K562 (cell line): Measurements from ENCODE around the gene PPP1R14D. TPM values are rescaled to one million over a fixed set of nuclear protein-coding genes. Genes with fewer than 3 reads are reported as not detected.

ENCODE experiments used
- BRCA1 ChIP-seq, 2 experiments: fragments of 450-650 bp in 1 of 2; sonication (generic) in 1 of 2; formaldehyde crosslinking in 1 of 2; IDR thresholded peaks; 2 replicates each; pipeline versions ENCODE4 v1.5.0 to v1.6.1; 2017 to 2020; ENCODE audit warnings: mild to moderate bottlenecking in 1 of 2, missing genetic modification reagents in 1 of 2
- E2F5 ChIP-seq: sonication (generic); formaldehyde crosslinking; IDR thresholded peaks from 2 replicates; pipeline ENCODE4 v1.8.0; 2022; ENCODE audit warnings: mild to moderate bottlenecking, missing genetic modification reagents
- FOXA1 ChIP-seq: fragments of 450-650 bp; IDR thresholded peaks from 2 replicates; pipeline ENCODE4 v1.6.1; 2016; ENCODE audit warnings: mild to moderate bottlenecking, borderline replicate concordance
- HES1 ChIP-seq: fragments of 450-650 bp; IDR thresholded peaks from 2 replicates; pipeline ENCODE4 v1.6.1; 2016; ENCODE audit warnings: low read depth, mild to moderate bottlenecking, moderate library complexity
- LARP7 ChIP-seq: fragments of 450-650 bp; IDR thresholded peaks from 2 replicates; pipeline ENCODE4 v1.6.1; 2016
- PCBP2 ChIP-seq: fragments of 200-400 bp; formaldehyde crosslinking; IDR thresholded peaks from 2 replicates; pipeline ENCODE4 v1.6.1; 2018; ENCODE audit warnings: low read length, low read depth, mild to moderate bottlenecking, moderate library complexity; ENCODE audit not compliant: poor library complexity, severe bottlenecking
- POLR3G ChIP-seq: IDR thresholded peaks from 2 replicates; pipeline ENCODE4 v1.6.1; 2011; ENCODE audit not compliant: insufficient read length, insufficient replicate concordance; ENCODE audit errors: extremely low read depth
- PTTG1 ChIP-seq: fragments of 450-650 bp; IDR thresholded peaks from 2 replicates; pipeline ENCODE4 v1.6.1; 2016; ENCODE audit warnings: low read depth, mild to moderate bottlenecking, missing genetic modification characterization, missing compliant biosample characterization
- RCOR1 ChIP-seq, 2 experiments: IDR thresholded peaks; 2 replicates each; pipeline ENCODE4 v1.6.1; 2012; ENCODE audit warnings: low read depth in 2 of 2, low read length in 2 of 2, borderline replicate concordance in 1 of 2, improper control_type of control experiment in 1 of 2
- REST ChIP-seq, 2 experiments: fragments of 450-650 bp; formaldehyde crosslinking in 1 of 2; IDR thresholded peaks; 2 replicates each; pipeline versions ENCODE4 v1.4.0 to v1.6.1; 2014 to 2020; ENCODE audit warnings: mild to moderate bottlenecking in 2 of 2, borderline replicate concordance in 1 of 2, low read depth in 1 of 2
- SNIP1 ChIP-seq: fragments of 450-650 bp; IDR thresholded peaks from 2 replicates; pipeline ENCODE4 v1.7.1; 2017; ENCODE audit warnings: low read depth, mild to moderate bottlenecking
- SPI1 ChIP-seq: IDR thresholded peaks from 2 replicates; pipeline ENCODE4 v1.6.1; 2011; ENCODE audit warnings: low read depth, low read length, control low read depth, borderline replicate concordance
- TRIM28 ChIP-seq: fragments of 450-650 bp; IDR thresholded peaks from 2 replicates; pipeline ENCODE4 v1.6.1; 2017
- ZNF217 ChIP-seq: sonication (generic); formaldehyde crosslinking; IDR thresholded peaks from 2 replicates; pipeline ENCODE4 v1.8.0; 2022; ENCODE audit warnings: mild to moderate bottlenecking, missing genetic modification reagents
- ZNF277 ChIP-seq: fragments of 250-450 bp; sonication (Bioruptor Pico); IDR thresholded peaks from 2 replicates; pipeline ENCODE4 v1.8.0; 2022; ENCODE audit warnings: inconsistent platforms, mild to moderate bottlenecking, moderate library complexity, borderline replicate concordance
- ZNF311 ChIP-seq: fragments of 250-450 bp; sonication (Bioruptor Pico); IDR thresholded peaks from 2 replicates; pipeline ENCODE4 v1.4.0; 2020; ENCODE audit warnings: mild to moderate bottlenecking, moderate library complexity
- polyA plus RNA-seq, 8 experiments: library from polyadenylated mRNA; depleted of rRNA in 4 of 8; stranded (reverse) in 5 of 8; unstranded in 3 of 8; fragments of >200 nt; fragmentation: Nextera tagmentation in 2 of 8; fragmentation: Illumina TruSeq in 1 of 8; extraction: Ambion mirVana in 2 of 8; extraction: Trizol in 1 of 8; gene quantifications; 2 replicates each; pipeline versions ENCODE4 v1.2.1 to v1.2.3, GENCODE V29; 2011 to 2014; ENCODE audit warnings: inconsistent platforms in 1 of 8, missing spikeins in 1 of 8
- total RNA-seq, 7 experiments: library from RNA; depleted of rRNA in 6 of 7; stranded (reverse); fragments of >200 nt in 6 of 7; fragmentation: Illumina TruSeq in 2 of 7; extraction: Trizol in 2 of 7; gene quantifications; 2 replicates each; pipeline versions ENCODE4 v1.2.1 to v1.2.3, GENCODE V29; 2011 to 2021; ENCODE audit warnings: low replicate concordance in 1 of 7

The PPP1R14D gene
- total and polyA plus RNA-seq, 9 of the 15 experiments (the other 6 are each of a cell fraction or from before 2014, with no cell fraction given), result 0.11 to 0.18 TPM; not detected in 7

- TF ChIP-seq ZNF277 (CRISPR knock-in tag) (no peak), PTTG1 (tag) (no peak), FOXA1 (no peak), TRIM28 (no peak), PCBP2 (no peak), HES1 (no peak), ZNF311 (no peak), LARP7 (no peak), POLR3G (no peak), SPI1 (no peak), E2F5 (CRISPR knock-in tag) (no peak), REST (IDR thresholded peaks at IDR 0.05; ENCODE audit: borderline replicate concordance) (peak; percentile 18; the same call in 1 of the 2 replicates), REST (CRISPR knock-in tag; IDR thresholded peaks at IDR 0.05; ENCODE audit: low read depth) (no peak), BRCA1 (IDR thresholded peaks at IDR 0.05) (no peak), BRCA1 (CRISPR knock-in tag; IDR thresholded peaks at IDR 0.05) (no peak), SNIP1 (no peak), ZNF217 (no peak), RCOR1 (IDR thresholded peaks at IDR 0.05; ENCODE audit: borderline replicate concordance in 1 of 2, low read depth in 2 of 2, low read length in 2 of 2) (peak in 1 of 2 experiments; percentile 43; a peak in 1 of 4 replicates)
Measured at GRCh38 chr15:40873694-40874561, 45.4 kb upstream of the PPP1R14D start, which contains the start of gene RHOV (continued).
